GM18519 (cell line): ENCODE results near the gene NR5A2.
A peak's percentile ranks its signal among the peaks of the same experiment; 100 is the strongest.

Experiments used
- ATAC-seq: cut with Tn5 transposase; IDR thresholded peaks from one replicate; pipeline ENCODE4 v1.9.1; 2021; ENCODE audit warnings: mild to moderate bottlenecking, moderate library complexity; ENCODE audit not compliant: unreplicated experiment, low FRiP score

The NR5A2 gene

DNA sequence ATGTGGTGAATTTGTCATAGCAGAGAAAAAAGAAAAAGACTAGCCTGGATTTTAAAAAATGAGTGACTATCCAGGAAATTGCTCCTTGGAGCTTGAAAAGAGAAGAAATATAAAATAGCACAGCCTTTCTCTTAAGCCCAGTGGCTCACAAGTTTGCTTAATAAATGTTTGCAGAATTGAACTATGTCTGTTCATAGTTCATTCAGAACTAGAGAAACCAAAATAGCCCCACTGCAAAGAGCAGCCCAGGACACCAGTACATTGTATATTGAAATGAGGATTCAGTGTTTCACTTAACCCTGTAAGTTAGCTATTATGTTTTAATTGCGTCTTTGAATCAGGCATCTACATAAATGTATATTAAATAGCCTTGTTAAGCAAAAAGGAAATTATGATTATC lies 88.8 kb downstream of the NR5A2 start:
- ATAC-seq: no peak

DNA sequence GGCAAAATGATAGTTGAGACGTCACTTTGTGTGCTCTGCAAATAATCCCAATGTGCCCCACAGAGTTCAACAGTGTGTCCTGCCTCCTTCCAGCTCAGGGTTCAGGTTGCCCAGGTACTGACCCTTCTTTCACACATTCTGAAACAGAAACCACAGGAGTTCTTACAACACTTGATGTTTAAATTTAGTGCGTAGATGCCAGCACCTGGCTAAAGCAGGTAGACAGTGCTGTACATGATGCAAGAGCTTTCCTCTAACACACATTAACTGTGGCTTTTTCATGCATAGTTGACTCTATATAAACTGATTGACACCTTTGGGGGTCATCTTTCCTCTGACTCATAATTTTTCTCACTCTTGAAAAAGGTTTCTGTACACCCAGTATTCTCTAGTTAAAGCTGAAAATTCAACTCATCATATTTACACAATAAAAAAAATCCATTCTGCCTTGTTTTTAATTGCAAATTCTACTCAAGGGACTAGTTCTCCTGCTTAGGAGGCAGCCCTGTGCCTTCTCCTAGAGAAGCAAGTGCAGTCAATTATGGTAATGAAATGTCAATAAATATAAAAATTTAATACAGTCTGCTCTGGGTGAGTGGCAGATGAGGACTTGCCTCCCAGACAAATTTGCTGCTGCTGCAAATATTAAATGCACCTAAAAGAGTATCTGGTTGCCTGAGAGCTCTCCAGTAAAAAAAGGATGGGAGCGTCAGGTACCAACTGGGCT lies 91.4 kb downstream of the NR5A2 start:
- no peak for ATAC-seq

DNA sequence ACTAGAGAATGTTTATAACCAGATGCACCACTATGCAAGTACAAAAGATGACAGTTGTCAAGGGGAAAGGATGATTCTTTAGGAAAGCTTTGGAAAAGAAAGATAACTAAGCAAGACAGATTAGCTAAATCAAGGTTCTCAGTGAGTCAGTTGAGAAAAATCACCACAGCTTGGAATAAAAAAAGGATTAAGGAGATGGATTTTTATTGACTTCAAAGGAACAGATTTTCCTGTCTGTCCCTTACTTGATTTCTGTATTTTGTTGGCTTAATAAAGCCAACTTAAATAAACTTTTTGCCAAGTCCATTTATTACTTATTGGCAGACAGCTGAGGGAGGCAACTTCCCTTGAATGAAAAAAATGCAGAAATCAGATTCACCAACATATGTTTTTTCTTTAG lies 93.9 kb downstream of the NR5A2 start:
- no peak for ATAC-seq

DNA sequence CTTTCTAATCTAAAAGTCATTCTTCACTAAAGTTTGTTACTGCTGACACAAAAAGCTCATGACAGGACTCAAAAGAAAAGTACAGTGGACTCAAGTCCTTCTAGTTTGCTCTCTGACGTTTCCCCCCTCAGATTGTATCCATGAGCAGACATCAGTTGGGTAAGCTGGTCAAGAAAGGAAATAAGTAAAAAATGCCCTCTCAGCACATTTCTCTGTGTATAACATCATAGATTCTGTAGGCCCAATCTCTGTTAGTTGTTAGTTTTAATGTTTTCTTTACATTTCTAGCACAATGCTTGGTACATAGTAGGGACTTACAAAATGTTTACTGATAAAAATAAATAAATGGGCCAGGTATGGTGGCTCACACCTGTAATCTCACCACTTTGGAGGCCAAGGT lies 96.8 kb downstream of the NR5A2 start:
- no peak for ATAC-seq

DNA sequence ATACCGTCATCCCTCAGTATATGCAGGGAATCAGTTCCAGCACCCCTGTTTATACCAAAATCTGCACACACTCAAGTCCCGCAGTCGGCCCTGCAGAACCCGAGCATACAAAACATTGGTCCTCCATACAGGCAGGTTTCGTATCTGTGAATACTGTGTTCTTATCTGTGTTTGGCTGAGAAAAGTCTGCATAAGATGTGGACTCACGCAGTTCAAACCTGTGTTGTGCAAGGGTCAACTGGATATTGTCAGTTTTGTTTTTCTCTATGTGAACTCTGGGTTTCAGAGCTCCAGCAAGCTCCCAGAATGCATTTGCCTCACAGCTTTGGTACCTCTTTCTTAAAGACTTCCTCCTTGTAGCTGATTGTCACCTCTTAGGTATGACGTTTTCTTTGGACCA lies 100.6 kb downstream of the NR5A2 start:
- no peak for ATAC-seq

DNA sequence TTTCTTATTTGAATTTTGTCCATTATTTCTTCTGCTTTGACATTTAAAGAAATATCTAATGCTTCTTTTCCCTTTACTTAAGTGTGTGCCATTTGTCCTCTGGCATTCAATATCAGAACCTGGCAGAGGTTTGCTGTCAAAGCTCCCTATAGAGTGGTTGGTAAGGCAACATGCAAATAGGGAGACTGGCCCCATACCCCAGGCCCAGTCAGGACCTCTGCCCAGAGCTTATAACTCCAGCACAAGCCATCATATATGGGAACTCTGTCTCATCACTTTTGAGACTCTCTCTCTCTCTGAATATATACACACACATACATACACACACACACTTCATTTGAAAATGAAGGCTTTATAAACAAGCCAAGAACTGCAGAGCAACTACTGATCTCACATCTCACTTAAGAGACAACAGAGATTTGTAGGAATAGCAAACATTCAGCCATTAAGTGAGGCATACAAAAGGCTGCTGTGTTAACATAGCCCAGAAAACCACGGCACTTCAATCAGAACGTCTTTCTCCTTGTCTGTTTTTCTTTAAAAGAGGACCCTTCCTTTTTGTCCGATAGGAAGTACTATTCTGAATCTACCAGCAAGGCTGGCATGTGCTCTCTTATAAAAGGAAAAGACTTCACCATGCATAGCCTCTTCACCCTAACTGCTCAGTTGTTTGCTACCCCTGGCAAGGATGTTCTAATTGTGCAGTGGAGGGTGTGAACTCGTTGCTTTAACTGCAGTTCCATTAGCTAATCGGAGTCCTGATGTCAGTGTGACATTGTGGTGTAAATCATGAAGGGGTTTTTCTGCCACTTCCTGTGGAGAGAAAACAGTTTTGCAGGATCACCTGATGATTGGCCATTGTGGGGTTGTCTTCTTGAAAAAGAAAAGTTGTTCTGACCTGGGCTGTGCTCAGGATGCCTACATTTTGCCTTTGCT lies 101.7 kb downstream of the NR5A2 start:
- peak; percentile 43 for ATAC-seq

DNA sequence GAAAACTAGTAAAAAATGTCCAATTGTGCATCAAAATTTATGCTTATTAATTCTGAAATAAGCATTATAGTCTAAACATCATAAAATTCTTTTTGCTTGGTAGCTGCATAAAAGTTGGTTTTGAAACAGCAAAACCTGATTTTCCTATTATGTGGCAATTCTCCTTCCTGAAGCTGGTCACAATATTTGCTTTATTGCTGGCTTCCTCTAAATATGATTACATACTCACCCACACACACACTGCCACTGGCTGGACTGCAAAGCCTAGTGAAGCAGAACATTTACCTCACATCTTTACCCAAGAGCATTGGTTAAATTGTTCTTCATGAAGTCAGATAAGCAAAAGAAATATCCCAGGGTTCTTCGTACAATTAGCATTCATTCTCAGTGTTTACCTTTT lies 103.0 kb downstream of the NR5A2 start:
- ATAC-seq: no peak

DNA sequence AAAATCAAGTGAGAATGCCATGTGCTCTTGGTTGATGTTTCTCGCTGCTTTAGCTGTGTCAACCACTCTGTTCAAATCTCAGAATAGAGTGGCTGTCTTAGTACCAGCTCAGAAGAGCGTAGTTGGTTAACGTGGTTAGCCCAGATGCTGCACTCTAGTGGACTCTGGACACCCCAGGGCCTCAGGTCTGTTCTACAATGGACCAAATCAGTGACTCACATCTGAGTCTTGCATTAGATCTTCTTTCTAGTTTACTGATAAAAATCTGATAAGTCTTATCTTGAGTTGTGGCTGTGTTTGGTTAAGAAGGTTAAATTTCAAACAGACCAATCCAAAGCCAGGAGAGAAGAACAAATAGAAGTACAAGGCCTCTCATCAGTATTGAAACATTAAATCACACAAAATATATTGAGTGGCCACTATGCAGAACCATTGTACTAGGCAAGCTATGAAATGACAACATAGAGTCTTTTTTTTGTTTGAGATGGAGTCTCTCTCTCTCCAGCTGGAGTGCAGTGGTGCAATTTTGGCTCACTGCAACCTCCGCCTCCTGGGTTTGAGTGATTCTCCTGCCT lies 104.1 kb downstream of the NR5A2 start:
- ATAC-seq: no peak

DNA sequence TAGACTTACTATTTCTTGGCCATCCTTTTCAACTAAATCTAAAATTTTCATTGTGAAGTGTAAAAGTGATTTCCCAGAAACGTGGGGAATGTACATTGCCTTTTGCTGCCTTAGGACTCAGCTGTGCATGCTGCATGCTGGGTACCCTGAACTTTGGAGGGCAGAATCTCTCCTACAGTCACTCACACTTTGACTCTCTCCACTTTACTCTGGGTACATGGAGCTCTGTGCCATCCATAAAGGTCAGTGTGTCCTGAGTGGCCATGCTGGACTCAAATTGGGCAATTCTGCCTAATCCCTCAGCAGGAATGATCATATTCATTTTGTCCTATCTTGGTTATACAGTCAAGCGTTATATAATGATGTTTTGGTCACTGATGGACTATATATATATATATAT lies 105.6 kb downstream of the NR5A2 start:
- ATAC-seq: no peak

DNA sequence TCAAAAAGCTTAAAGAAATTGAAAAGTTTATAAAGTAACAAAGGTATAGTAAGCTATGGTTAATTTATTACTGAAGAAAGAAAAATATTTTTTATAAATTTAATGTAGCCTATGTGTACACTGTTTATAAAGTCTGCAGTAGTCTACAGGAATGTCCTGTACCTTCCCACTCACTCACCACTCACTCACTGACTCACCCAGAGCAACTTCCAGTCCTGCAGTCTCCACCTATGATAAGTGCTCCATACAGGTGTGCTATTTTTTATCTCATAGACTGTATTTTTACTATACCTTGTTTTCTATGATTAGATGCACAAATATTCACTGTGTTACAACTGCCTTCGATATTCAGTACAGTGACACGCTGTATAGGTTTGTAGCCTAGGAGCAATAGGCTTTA lies 106.6 kb downstream of the NR5A2 start:
- no peak for ATAC-seq

DNA sequence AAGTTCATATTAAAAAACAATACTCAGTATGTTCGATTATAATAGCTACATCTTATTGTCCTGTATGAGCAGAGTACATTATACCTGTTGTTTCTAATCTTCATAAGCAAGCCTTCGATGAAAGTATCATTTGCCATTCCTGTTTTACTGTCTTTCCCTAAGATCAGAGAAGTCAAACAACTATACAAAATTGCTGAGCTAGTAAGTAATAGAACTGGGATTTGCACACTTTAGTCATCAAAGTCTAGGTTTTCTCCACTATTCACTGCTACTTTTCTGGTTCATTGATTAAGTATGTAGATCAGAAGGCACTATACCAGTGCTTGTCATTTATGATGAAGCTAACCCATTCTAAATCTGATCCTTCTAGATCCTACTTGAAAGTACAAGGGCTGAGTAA lies 108.9 kb downstream of the NR5A2 start:
- no peak for ATAC-seq

DNA sequence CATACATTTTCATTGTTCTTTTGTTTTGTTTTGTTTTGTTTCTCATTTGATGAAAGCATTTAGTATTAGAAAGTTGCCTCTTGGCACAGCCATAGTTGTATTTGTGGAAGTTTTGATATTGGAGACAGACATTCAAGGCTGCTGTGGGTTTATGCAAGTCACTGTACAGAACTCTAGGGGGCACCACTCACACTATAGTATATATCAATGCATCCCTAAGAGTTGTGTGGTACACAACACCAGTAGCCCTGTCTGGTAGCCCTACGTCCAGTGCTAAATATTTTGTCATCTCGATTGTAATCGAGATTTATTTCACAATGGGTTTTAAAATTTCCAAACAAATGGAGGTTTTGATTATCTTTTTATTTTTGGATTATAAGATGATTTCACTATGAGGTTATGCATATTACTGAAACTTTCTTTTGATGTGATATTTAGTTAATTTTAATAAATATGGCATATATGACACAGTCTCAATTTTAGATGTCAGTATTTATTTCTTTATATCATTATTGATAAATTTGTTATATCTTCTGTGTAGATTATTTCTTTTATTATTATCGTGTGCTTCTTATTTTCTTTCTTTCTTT lies 112.2 kb downstream of the NR5A2 start:
- ATAC-seq: no peak

DNA sequence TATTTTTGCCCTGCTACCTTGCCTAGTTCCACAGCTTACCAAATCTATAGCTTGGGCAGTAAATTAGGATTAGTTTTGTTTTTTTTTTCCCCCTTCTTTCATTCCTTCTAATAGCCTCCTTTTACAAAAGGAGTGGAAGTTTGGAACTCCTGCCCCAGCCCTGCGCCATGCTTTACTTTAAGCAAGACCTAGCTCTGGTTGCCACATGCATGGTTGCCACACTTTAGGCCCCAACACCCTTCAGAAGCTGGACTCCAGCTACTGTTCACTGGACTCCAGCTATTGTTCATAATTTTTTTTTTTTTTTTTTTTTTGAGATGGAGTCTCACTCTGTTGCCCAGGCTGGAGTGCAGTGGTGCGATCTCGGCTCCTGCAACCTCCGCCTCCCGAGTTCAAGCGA lies 115.8 kb downstream of the NR5A2 start:
- ATAC-seq: no peak

DNA sequence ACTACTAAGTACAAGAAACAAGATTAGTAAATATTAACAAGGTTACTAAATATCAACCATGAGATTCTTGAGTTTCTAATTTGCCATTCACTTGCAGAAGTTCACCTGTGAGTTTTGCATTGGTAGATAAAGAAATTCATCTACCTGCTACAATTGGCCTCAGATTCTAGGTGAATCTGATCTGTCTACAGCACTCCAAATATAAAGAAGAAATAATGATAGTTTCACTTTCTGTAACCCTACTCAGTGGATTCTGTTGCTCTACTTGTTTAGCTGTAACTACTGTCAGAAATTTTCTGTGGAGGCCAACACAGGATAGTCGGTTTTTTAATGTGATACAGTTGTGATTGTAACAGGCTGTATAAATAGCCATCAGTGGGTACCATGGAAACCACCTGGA lies 118.6 kb downstream of the NR5A2 start:
- no peak for ATAC-seq

DNA sequence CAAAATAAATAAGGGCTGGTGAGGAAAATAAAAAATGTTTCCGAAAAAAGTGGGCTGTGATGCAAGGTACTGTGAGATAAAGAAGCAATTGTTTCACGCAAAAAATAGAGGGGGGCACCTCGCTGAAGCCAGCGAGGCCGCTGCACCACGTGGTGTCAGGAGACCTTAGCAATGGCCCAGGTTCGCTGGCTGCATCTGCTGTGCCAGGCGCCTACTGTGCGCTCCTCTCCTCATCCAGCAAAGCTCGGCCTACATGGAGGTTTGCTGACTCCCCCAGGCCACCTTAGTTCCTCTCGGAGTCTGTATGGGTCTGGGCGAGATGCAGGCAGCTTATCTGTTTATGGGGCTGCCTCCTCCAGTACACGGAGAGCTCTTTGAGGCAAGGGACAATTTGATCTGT lies 119.6 kb downstream of the NR5A2 start:
- ATAC-seq: no peak

DNA sequence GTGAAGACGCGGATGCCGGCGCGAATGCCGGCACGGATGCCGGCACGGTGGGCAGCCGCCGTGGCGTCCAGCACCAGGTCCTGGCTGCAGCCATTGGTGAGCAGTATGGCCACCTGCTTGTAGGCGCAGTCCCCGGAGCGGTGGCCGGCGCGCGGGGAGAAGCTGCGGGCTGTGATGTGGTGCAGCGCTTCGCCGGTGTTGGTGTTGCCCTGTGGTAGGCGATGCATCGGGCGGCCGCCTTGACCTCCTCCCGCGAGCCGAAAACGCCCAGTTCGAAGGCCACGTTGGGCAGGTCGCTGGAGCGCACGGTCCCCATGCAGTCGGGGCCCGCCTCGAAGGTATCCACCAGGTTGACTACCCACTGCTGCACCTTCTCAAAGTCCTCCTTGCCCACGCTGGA lies 120.2 kb downstream of the NR5A2 start:
- no peak for ATAC-seq

DNA sequence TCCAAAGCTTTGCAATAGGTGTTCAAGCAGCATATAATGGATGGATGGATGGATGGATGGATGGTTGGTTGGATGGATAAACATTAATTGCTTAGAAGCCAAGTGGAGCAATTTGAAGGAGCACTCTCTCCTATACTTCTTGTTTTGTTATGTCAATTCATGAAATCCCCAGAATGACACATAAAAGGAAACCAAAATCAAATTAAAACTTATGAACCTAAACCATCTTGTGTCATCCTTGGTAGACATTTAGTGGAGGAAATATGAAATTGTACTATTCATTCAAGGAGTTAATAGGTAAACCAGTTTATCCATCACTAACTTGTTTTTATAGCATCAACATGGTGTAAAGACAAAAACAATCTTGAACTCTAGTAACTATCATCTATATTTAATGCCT lies 122.5 kb downstream of the NR5A2 start:
- ATAC-seq: no peak

DNA sequence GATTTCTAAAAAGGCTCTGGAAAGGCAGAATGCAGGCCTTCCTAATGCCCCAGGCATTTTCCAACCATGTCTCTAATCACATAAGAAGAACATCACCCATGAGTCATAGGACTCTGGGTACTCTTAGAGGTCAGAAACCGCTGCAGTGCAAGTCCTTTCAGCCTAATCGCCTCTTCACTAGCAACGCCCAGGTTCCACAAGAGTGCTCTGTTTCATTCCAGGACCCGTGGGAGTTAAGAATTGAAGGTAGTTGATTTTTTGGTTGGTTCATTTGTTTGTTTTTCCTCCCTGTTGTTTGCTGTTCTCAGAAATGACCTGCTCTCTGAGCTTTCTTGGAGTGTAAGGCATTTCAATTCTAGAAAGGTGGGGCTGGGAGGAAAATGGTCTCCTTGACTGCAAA lies 123.2 kb downstream of the NR5A2 start:
- ATAC-seq: peak; percentile 30

DNA sequence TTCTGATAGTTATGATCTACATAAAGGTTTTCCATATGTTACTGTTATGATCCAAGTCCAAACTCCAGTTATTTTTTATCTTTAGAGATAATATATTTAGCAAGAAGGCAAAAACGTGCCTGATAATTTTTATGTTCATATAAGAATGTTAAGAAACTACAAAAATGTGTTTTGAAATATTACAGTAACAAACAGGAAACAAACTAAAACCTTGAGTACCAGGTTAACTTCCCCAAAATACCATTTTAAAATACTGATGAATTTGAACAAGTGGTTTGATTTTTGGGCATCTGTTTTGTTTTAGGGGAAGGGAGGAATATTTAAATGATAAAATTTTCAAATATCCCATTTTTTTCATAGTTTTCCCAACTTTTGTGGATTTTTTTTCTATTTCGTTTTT lies 124.8 kb downstream of the NR5A2 start:
- ATAC-seq: no peak

DNA sequence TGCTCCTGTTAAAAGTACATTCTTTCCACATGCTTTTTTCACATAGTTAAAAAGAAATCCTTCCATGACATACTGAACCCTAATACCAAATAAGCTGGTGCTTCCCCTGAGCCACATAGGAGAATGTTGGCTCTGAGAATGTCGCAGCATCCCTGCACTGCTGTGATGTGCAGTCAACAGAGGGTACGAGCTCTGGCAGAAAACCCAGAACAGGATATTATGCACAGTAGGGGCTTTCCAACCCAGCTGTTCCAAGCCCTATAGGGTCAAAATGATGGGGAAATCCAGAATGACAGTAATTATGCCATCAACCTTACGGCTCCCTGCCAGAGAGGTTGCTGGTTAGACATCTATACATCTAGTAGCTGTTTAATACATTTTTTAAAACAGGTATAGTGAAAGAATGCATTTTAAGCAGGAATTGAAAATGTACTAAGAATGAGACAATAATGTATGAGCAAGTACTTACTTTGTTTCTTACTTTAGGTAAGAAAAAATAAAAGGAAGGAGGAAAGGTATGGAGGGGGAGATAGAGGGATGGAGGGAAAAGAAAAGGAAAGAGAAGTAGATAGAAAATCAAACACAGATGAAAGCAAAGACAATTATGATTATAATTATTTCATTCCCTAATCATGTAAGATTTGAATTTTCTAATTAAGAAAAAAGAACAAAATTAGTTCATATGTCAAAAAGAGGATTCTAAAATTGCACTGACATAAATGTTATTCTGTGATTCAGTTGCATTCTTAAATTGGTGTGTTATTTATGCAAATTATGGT lies 126.0 kb downstream of the NR5A2 start:
- peak; percentile 43 for ATAC-seq
